Esophagus muscularis mucosa (tissue), 3 donors: ENCODE measurements around the gene MFF.

Experiments used
- POLR2A ChIP-seq: fragments of 450-650 bp; IDR thresholded peaks from one replicate; pipeline ENCODE4 v1.6.1; 2017; ENCODE audit warnings: antibody characterized with exemption, moderate library complexity, mild to moderate bottlenecking, low read depth
- POLR2AphosphoS5 ChIP-seq, 2 donors: sonication (generic); formaldehyde crosslinking; IDR thresholded peaks; one replicate each; pipeline ENCODE4 v1.6.1; 2017; ENCODE audit warnings: antibody characterized with exemption in 2 of 2
- TF ChIP-seq, protein P1 (sequence below), 3 experiments: fragments of 200-600 bp in 2 of 3; fragments of 450-650 bp in 1 of 3; sonication (generic) in 2 of 3; IDR thresholded peaks; one replicate each; pipeline ENCODE4 v1.5.1; 2017 to 2019; ENCODE audit warnings: antibody characterized with exemption in 3 of 3, mild to moderate bottlenecking in 2 of 3, moderate library complexity in 1 of 3

DNA sequence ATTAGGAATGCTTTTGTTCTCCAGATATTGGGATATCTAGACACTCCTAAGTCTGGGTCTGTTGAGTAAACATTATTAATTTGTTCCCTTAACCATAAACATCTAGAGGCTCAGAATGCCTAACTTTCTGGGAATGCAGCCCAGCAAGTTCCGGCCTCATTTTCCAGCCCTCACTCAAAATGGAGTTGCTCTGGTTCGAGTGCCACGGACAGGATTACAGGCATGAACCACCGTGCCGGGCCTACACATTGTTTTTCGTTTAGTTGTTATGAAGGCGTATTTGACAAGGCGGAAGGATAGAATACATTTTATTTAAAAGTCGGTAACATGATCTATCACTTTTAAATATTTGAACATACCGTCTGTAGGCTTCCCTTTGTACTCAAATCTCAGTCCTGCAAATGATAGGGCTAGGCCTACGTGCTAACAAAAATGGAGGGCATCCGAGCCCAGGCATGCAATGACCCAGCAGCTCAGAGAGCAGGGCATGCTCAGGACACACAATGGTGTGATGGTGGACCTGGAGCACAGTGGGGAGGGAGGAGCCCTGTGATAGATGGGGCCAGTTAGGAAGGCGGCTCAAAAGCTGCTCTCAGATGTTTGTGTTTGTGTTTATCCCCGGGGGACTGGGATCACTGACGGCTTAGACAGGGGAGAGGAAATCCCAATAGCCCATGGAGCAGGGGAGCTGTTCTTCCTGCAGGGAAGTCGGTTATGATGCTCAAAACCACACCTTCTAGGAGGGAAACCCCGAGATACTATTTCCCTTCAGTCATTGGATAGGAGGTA, 65.6 kb downstream of the MFF start:
- TF ChIP-seq, protein P1, sequence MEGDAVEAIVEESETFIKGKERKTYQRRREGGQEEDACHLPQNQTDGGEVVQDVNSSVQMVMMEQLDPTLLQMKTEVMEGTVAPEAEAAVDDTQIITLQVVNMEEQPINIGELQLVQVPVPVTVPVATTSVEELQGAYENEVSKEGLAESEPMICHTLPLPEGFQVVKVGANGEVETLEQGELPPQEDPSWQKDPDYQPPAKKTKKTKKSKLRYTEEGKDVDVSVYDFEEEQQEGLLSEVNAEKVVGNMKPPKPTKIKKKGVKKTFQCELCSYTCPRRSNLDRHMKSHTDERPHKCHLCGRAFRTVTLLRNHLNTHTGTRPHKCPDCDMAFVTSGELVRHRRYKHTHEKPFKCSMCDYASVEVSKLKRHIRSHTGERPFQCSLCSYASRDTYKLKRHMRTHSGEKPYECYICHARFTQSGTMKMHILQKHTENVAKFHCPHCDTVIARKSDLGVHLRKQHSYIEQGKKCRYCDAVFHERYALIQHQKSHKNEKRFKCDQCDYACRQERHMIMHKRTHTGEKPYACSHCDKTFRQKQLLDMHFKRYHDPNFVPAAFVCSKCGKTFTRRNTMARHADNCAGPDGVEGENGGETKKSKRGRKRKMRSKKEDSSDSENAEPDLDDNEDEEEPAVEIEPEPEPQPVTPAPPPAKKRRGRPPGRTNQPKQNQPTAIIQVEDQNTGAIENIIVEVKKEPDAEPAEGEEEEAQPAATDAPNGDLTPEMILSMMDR (IDR thresholded peaks at IDR 0.05) = no peak
- TF ChIP-seq POLR2AphosphoS5 (IDR thresholded peaks at IDR 0.05) (no peak), POLR2A (no peak)
